Measurements from ENCODE around the gene DAD1. TPM values are rescaled to one million over a fixed set of nuclear protein-coding genes. Genes with fewer than 3 reads are reported as not detected.

The DAD1 gene
- total and polyA plus RNA-seq, 2 of the 8 experiments (the other 6 are each of a cell fraction or from before 2014, with no cell fraction given) = 131 to 440 TPM

GRCh38 chr14:22606380-22606779 is 17.4 kb upstream of the DAD1 start:
- H4K91ac ChIP-seq (replicated peaks; ENCODE audit: insufficient read length, low read length) = no peak overlapping the region
- H2BK15ac ChIP-seq (ENCODE audit: low read length) = no peak overlapping the region
- no peaks in the 10 kb centered on the region for H3K4me1 ChIP-seq (replicated peaks in 1 of 4; ENCODE audit: control insufficient read depth in 3 of 4, insufficient read depth in 4 of 4, low read length in 3 of 4)
- no peaks in the 10 kb centered on the region; the same call in 1 of the 2 replicates for H3K23me2 ChIP-seq (ENCODE audit: low read depth, low read length)
- DNase-seq (ENCODE audit: low read depth in 1 of 2, low spot score in 2 of 2) (no peak), FAIRE-seq (no peak)
- no peak overlapping the region for H2BK20ac ChIP-seq (ENCODE audit: low read length)
- H2BK12ac ChIP-seq (ENCODE audit: low read depth, low read length) = no peak overlapping the region
- 88% methylated on average over 6 of the region's 6 CpGs; no CpG with 5 or more reads in 1 of the 2 experiments for WGBS, 2 experiments (ENCODE audit: extremely low coverage in 1 of 2, insufficient coverage in 1 of 2, insufficient read length in 1 of 2, insufficient replicate concordance in 2 of 2, low coverage in 1 of 2, low lambda C conversion rate in 2 of 2, missing lambda C conversion rate in 1 of 2)
- H3K18ac ChIP-seq (ENCODE audit: extremely low read depth, low read length) = no peak overlapping the region
- H3K36me3 ChIP-seq (ENCODE audit: control insufficient read depth in 2 of 4, insufficient read depth in 4 of 4, low read length in 3 of 4) = peaks cover 21 to 77% (median 62%) of the 10 kb centered on the region in 4 experiments
- H3K9ac ChIP-seq (replicated peaks in 1 of 4; ENCODE audit: extremely low read depth in 1 of 4, low read depth in 3 of 4, low read length in 3 of 4) = no peak overlapping the region
- H4K20me1 ChIP-seq (replicated peaks in 1 of 2; ENCODE audit: control insufficient read depth in 1 of 2, insufficient read depth in 2 of 2, low read length in 2 of 2) = peaks cover 0 to 2% of the 10 kb centered on the region in 2 experiments
- H3K23ac ChIP-seq (ENCODE audit: insufficient read length) = no peak overlapping the region
- H2AK5ac ChIP-seq (ENCODE audit: low read depth, low read length) = no peak overlapping the region
- H4K5ac ChIP-seq (ENCODE audit: insufficient read length, low read depth, low read length) = no peak overlapping the region
- no peak overlapping the region for H3K14ac ChIP-seq (ENCODE audit: insufficient read length)
- ChIA-PET POLR2A (ENCODE audit: partially characterized antibody) (no interaction called here), CTCF (ENCODE audit: partially characterized antibody) (interaction anchor here (1.1 to 1.2 kb wide), 2 partner anchors 16 to 36 kb away, joined by 4 read pairs; no protein-coding TSS in a partner anchor)
- no peak overlapping the region for H4K8ac ChIP-seq (ENCODE audit: extremely low read depth, insufficient read depth, low read length)
- H2BK5ac ChIP-seq (ENCODE audit: low read depth, low read length) = no peak overlapping the region
- H3K79me1 ChIP-seq (ENCODE audit: low read depth, low read length) = peaks cover 3% of the 10 kb centered on the region; the same call in 1 of the 2 replicates
- H3K56ac ChIP-seq (replicated peaks; ENCODE audit: insufficient read length, low read depth, low read length) = no peak overlapping the region
- H2BK120ac ChIP-seq (replicated peaks; ENCODE audit: low read depth, low read length) = no peak overlapping the region
- no peak overlapping the region for H3K4me3 ChIP-seq (ENCODE audit: extremely low read depth in 1 of 4, insufficient read depth in 2 of 4, low read depth in 3 of 4, low read length in 4 of 4)
- H3K4me2 ChIP-seq (ENCODE audit: insufficient read depth in 1 of 2, low read depth in 2 of 2, low read length in 2 of 2) = no peak overlapping the region
- no peak overlapping the region for H3K27ac ChIP-seq (ENCODE audit: low read depth, low read length)
- H3K4ac ChIP-seq (replicated peaks; ENCODE audit: insufficient read length, low read depth, low read length) = no peak overlapping the region
- H3K9me3 ChIP-seq (ENCODE audit: insufficient read depth in 2 of 2, low read depth in 1 of 2, low read length in 1 of 2) = no peaks in the 10 kb centered on the region
- no peak overlapping the region for H2AFZ ChIP-seq (ENCODE audit: low read length)
- H3K79me2 ChIP-seq (ENCODE audit: control insufficient read depth in 1 of 2, insufficient read depth in 2 of 2, low read length in 2 of 2) = no peaks in the 10 kb centered on the region
- H3K27me3 ChIP-seq (replicated peaks in 1 of 4; ENCODE audit: control insufficient read depth in 3 of 4, extremely low read depth in 1 of 4, insufficient read depth in 3 of 4, low read length in 3 of 4) = no peaks in the 10 kb centered on the region
- TF ChIP-seq SIX5 (IDR thresholded peaks at IDR 0.05; ENCODE audit: low read depth, low read length) (no peak), JUND (IDR thresholded peaks at IDR 0.05; ENCODE audit: low read length) (no peak), ATF2 (IDR thresholded peaks at IDR 0.05; ENCODE audit: low read length) (no peak), BRCA1 (IDR thresholded peaks at IDR 0.05; ENCODE audit: low read depth, low read length) (no peak), NANOG (IDR thresholded peaks at IDR 0.05; ENCODE audit: insufficient read depth, low read depth, low read length, poor library complexity, severe bottlenecking) (no peak), CBX8 (IDR thresholded peaks at IDR 0.05; ENCODE audit: borderline replicate concordance, low read depth, low read length) (no peak), CREB1 (IDR thresholded peaks at IDR 0.05) (no peak), CEBPB (IDR thresholded peaks at IDR 0.05; ENCODE audit: low read depth, low read length) (no peak), CTCF (IDR thresholded peaks at IDR 0.05; ENCODE audit: control extremely low read depth in 1 of 3, insufficient read depth in 1 of 3, low read depth in 1 of 3, low read length in 3 of 3) (no peak), KDM5A (IDR thresholded peaks at IDR 0.05; ENCODE audit: low read length) (no peak)
